Measurements from ENCODE around the gene SAP25.
A peak's percentile ranks its signal among the peaks of the same experiment; 100 is the strongest.
"Not testable (repeated sequence)": the region's sequence is repeated elsewhere in the genome, so short reads cannot be mapped to it uniquely, and the experiment has no call there.

The SAP25 gene

GRCh38 chr7:100556541-100556940 lies 17.2 kb downstream of the SAP25 start:
- no peak for DNase-seq

DNA sequence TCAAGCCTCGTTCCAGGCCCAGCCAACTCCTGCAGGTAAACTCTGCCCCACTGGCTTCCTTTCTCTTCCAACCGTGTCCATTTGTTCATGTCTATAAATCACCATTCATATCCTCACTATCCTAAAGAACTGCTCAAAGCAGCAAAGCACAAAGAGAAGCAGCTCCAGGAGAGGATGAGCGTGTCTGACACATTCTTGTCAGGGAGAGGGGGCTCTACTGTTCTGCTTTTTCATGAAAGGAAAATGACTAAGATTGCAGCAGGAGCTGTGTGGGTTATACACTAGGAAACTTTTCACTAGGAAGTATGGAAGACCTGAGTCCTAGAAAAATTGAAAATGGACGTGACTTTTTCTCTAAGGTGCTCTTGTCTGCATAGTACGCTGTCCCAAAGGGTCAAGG lies 18.0 kb downstream of the SAP25 start:
- DNase-seq: no peak

DNA sequence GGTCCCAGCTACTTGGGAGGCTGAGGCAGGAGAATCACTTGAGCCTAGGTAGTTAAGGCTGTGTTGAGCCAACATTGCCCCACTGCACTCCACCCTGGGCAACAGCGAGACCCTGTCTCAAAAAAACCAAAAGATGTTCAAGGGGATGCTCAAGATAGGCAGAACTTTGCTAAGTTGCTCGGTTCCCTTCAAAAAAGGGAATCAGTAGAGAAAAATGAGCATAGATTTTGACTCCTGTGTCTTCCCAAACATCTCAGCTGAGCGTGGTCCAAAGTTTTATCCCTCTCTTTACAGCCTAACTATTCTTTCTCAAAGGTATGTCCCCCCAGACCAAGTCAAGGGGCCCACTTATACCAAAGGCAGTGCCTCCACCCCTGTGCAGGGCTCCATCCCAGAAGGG lies 20.7 kb downstream of the SAP25 start:
- no peak for DNase-seq

DNA sequence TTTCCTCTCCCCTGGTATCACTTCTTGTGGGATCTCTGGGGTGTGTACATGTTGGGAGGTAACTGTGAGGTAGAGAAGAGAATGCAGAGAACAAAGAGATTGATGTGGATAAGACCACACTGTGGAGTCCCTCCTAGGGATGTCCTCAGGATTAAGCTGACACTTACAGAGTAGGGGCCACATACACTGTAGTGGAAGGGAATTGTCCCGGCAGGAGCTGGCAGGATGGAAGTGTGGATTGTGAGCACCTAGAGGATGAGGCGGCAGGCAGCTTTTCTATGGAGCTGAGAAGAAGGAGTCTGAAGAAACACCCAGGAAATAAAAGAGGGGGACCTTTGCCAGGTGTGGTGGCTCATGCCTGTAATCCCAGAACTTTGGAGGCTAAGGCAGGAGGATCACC lies 21.2 kb downstream of the SAP25 start:
- DNase-seq: no peak

DNA sequence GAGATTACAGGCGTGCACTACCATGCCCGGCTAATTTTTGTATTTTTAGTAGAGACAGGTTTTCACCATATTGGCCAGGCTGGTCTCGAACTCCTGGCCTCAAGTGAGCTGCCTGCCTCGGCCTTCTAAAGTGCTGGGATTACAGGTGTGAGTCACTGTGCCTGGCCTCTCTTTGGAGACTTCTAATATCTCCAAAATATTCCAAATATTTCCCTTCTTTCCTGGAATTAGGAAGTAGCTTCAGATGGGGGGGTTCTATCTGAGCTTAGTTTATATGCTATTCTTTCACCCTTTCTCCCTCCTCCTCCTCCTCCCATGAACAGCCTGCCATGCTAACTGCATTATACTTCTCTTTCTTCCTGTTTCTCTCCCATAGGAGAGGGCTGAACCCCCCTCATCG lies 25.3 kb downstream of the SAP25 start:
- DNase-seq: not testable (repeated sequence)

GRCh38 chr7:100547872-100548271 lies 25.8 kb downstream of the SAP25 start:
- DNase-seq: no peak

- DNase-seq: no peak
Measured at GRCh38 chr7:100546926-100547800, 26.5 kb downstream of the SAP25 start.

DNA sequence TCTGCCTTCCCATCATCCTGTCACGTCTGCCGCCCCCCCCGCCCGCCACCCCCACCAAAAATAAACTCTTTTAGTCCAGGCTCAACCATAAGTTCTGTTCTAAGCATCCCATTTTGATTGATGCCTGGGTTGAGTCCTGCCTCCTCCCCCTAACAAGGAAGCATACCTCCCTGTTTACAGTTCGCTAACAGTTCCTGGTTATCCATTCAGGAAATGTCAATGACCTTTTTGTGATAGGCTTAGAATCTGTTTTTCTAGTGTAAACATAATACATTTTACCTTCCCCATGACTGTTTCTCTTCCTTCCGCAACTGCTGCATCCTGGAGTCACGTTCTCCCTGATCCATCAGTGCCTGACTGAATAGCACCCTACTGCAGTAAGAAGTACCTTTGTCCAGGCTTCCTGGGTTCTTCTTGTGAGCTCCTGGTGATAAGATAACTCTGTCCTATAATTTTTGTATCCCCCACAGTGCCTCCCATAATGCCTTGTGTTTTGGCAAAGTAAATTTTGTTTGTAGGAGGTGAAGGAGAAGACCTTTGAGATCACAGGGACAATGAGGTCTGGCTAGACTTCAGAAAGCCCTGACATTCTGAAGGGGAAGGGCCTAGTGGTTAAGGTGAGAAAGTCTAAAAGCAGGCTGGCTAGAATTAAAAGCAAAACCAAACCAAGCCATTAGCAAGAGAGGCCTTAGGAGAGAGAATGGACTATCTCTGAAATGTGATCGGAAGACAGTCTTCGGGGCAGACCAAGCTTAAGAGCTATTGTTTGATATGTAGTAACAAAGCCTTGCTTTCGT lies 27.4 kb downstream of the SAP25 start:
- DNase-seq: no peak

DNA sequence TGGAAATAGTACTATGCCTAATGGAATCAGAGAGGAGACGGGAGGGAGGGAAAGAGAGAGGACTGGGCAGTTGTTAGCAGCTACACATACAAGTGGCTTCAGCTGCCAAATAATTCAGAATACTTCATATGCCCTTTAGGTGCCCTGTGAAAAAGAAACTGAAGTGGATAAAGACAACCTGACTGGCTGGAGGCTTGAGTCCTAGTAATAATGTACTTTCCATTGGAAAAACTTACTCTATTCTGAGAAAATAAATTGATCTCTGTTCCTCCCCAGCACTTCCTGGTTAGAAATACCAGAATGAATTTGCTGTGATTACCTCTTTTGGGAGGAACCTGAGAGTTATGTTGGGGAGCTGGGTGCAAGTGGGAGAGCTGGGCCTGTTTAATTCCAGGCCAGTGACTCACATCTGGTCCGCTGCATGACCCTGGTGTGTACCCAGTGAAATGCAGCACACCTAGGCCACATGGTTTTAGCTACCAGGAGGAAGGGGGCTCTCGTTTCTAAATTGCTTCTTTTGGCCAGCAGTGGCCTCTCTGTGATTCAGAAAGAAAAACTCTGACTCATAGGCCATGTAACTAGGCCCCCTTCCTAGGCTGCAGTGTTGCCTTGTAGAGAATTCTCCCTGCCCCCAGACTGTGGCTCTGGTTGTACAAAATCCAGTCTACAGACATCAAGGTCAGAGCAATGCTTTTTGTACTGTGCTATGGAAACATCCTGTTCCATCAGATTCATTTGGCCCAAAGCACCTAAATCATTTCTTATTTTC lies 28.2 kb downstream of the SAP25 start:
- peak; percentile 33 for DNase-seq

- DNase-seq: no peak
Measured at GRCh38 chr7:100544967-100545359, 28.7 kb downstream of the SAP25 start.

DNA sequence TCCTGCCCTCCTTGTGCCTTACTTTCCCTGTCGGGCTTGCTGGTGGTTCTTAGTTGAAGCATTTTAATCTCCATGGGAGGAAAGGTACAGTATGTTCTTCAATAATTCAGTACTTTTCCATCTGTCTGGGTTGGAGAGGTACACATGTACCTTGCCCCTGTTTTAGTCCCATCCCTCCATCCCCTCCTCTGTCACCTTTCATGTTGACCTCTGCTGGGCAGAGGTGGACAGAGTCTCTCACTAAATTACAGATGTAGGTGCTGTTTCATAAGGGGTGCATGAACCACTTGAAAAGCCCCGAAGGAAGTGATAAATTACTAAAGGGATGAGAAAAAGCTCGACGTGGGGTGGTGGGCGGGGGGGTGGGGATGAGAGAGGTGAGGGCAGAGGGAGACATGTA lies 29.3 kb downstream of the SAP25 start:
- DNase-seq: no peak

GRCh38 chr7:100543586-100543985 lies 30.1 kb downstream of the SAP25 start:
- no peak for DNase-seq

DNA sequence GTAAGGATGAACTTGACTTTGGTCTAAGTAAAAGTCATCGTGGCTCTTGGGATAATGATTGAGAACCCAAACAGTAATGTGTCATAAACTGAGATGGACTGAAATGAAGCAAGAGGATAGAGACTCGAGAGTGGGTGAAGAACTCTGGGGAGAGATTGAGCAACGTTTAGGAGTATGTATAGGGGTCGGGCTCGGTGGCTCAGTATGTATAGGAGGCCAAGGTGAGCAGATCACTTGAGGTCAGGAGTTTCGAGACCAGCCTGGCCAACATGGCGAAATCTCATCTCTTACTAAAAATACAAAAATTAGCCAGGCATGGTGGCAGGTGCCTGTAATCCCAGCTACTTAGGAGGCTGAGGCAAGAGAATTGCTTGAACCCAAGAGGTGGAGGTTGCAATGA lies 32.4 kb downstream of the SAP25 start:
- not testable (repeated sequence) for DNase-seq

DNA sequence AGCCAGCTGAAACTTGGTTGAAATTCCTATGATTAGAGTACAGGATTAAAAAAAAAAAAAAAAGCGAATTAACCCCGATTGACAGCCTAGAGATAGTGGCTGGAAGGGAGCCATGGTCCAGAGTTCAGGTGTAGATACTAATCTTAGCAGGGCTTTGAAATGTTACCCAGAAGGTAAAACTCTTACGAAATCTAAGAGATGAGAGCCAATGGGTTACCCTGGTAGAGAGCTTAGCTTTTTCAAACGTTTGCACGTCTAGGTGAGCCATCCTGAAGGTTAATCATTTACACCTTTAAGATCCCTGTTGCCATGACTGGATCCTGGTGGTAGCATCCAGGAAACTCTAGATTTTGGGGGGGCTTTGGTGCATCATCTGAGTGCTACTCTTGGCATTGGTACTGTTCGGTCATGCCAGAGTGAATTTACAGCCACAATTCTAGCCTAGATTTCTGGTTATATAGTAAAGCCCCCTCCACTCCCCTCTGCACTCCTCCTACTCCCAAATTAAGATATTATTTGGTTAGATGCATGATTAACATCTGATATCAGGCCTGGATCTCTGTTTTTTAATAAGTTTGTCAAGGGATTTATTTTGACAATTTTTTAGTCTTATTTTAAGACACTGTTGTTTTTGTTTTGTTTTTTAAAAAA lies 33.5 kb downstream of the SAP25 start:
- DNase-seq: no peak

DNA sequence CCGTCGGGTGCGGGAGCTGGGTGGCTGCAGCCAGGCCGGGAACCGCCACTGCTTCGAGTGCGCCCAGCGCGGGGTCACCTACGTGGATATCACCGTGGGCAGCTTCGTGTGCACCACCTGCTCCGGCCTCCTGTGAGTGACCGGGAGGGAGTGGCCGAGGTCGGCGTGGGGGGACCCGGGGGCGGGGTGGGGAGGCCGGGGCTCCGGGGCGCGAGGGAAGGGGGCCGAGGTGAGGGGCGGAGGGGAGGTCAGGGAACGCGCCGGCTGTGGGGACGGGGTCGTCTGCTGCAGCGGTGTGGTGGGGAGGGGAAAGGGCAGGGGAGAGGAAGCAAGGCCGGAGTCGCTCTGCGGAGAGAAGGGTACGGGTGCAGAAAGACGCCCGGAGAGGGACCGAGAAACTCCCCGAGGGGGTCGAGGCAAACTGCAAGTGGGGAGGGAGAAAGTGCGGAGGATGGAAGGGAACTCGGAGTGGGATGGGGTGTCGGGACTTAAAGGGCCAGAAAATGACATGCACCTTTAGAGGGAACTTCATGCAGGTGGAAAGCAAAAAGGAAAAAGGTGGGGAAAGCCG lies 34.2 kb downstream of the SAP25 start:
- DNase-seq: no peak

DNA sequence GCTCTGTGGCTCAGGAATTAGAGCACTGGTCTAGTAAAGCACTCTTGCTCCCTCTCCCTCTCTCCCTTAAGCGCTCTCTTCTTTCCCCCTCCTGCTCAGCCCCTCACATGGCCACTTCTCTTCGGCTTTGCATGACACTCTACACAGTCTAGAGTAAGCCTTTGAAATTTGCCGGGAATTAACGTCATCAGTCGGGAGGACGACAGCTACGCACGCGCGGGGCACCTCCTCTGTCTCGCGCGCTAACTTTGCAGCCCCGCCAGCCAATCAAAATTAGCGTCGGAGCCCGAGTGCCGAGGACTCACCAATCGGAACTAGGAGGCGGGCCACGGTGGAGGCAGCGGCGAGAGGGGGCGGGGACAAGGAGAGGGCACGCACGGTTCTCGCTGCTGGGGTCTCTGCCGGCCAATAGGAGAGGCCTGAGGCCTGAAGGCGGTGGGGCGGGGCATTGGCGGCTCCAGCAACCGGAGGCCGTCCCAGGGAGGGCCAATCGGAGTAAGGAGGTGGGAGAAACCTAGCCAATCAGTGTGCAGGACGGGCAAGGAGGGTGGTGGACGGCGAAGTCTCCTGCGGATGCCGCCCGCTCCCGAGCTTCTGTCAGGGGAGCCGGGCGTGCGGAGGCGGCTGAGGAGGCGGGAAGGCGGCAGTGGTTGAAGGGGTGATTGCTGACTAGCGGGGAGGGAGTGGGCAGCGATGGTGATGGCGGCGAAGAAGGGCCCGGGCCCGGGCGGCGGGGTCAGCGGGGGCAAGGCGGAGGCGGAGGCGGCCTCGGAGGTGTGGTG lies 34.9 kb downstream of the SAP25 start, which contains the start of gene AGFG2:
TSS of gene AGFG2 (plus strand) at position 550 of the 782 bp plus-strand sequence. CDS start at position 694, 144 bp downstream.
- DNase-seq: peak; percentile 100

GRCh38 chr7:100538348-100538653 lies 35.4 kb downstream of the SAP25 start:
- no peak for DNase-seq

- not testable (repeated sequence) for DNase-seq
Measured at GRCh38 chr7:100536695-100537094, 37.0 kb downstream of the SAP25 start.

DNA sequence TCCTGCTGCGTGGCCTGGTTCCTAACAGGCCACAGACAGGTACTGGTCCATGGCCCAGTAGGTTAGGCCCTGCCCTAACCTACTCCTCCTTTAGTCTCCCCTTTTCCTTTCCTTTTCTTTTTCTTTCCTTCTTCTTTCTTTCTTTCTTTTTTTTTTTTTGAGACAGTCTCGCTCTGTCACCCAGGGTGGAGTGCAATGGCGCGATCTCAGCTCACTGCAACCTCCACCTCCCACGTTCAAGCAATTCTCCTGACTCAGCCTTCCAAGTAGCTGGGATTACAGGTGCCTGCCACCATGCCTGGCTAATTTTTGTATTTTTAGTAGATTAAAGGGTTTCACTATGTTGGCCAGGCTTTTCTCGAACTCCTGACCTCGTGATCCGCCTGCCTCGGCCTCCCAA lies 37.7 kb downstream of the SAP25 start:
- not testable (repeated sequence) for DNase-seq

- no peak for DNase-seq
Measured at GRCh38 chr7:100532165-100533022, 41.3 kb downstream of the SAP25 start.
